NCI-H146 treated with DMSO at 0.1 percent for 48 hours (cell line): Measurements from ENCODE around the gene LRP8.
"Not testable (repeated sequence)": the region's sequence is repeated elsewhere in the genome, so short reads cannot be mapped to it uniquely, and the experiment has no call there.

Experiments used
- DNase-seq: peaks from one replicate; lab custom pipeline; 2025; ENCODE audit not compliant: unreplicated experiment; lab: John Stamatoyannopoulos, UW

LRP8 gene

DNA sequence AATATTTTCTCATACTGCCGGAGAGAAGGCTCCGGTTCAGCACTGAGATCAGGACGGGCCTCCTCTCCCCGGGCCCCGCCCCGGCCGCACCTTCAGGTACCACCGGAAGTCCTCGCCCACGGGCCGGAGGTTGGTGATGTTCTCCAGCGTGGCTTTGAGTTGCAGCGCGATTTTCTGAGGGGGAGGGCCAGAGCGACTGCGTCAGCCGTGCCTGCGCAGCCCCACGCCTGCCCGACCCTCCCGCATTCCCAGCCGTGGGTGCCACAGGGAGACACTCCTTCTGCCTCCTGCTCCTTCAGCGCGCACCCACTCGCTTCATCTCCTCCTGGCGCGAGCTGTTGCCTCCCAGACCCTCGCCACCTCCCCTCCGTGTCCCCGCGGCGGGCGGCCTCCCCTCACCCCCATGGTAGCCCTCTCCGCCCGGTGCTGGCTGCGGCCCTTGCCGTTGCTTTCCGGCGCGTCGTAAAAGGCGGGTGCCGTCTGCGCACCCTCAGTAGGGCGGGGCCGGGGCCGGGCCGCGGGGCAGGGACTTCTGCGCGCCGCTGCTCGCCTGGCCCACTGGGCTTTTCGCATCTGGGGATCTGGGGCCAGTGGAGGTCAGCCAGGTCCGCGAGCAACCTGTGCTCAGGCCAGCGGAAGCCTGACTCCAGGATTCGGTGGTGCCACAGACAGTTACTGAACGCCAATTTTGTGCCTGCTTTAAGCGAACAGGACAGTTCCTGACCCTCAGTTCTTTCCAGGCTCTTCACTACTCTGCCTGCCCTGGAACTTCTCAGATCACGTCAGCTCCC is 107.5 kb downstream of the LRP8 start, which contains the start of gene CZIB:
TSS of gene CZIB (minus strand) at position 464 of the 791 bp plus-strand sequence. CDS start at position 405, 59 bp downstream.
- peak; percentile 88 for DNase-seq

DNA sequence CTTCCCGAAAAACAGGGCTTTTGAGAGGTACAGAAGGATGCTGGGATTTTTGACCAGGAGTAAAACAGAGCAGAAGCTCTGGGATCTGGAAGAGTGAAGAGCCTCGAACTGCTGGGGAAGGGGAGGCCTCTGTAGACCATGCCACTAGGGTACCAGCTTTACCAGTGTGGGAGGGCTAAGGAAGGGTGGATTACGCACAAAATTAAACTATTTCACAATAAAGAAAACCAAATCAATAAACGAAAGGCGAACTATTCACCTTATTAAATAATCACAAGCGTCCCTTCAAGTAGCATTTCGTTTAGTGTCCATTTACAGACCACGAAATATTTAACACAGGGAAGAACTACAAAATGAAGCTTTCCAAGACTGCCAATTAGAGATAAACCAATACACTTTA is 108.2 kb downstream of the LRP8 start:
- no peak for DNase-seq

DNA sequence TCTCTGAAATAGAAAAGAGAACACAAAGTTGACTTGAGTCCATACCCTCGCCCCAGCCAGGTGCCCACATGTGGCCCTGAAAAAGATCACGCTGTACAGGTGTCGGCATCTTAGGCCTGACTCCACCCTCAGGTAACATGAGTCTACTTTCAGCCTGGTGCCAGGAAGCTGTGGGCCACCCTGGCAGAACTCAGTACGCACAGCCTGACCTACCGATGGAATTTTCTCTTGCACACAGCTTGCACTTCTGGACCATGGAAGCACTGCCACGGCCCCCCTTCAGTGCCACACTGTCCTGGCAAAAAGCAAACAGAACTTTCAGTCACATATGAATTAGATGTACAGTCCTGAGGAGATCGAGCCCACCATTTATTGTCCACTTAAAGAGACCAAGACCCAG is 109.7 kb downstream of the LRP8 start:
- no peak for DNase-seq

GRCh38 chr1:53214376-53214940 is 113.4 kb downstream of the LRP8 start:
- no peak for DNase-seq

DNA sequence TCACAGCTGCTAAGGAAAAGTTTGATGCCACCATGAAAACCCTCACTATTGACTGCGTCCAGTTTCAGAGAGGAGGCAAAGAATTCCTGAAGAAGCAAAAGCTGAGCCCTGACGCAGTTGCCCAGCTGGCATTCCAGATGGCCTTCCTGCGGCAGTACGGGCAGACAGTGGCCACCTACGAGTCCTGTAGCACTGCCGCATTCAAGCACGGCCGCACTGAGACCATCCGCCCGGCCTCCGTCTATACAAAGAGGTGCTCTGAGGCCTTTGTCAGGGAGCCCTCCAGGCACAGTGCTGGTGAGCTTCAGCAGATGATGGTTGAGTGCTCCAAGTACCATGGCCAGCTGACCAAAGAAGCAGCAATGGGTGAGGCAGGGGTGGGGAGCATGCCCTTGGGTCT is 116.9 kb downstream of the LRP8 start:
- no peak for DNase-seq

- no peak for DNase-seq
These were observed 117.5 kb downstream of the LRP8 start for GRCh38 chr1:53210352-53210751.

GRCh38 chr1:53207726-53208125 is 120.1 kb downstream of the LRP8 start:
- DNase-seq = no peak

DNA sequence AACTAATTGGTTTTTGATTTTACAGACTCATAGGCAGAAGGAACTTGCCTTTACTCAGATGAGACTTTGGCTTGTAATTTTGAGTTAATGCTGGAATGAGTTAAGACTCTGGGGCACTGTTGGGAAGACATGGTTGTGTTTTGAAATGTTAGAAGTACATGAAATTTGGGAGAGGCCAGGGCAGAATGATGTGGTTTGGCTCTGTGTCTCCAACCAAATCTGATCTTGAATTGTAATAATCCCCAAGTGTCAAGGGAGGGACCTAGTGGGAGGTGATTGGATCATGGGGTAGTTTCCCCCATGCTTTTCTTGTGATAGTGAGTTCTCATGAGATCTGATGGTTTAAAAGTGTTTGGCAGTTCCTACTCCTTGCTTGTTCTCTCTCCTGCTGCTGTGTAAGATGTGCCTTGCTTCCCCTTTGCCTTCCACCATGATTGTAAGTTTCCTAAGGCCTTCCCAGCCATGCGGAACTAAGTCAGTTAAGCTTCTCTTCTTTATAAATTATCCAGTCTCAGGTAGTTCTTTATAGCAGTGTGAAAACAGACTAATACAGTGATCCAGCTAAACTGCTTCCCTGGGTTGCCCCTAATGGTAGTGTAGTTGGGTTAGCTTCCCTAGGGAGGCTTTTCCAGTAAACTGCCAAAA is 121.0 kb downstream of the LRP8 start:
- no peak for DNase-seq

GRCh38 chr1:53206083-53206685 is 121.7 kb downstream of the LRP8 start:
- DNase-seq = not testable (repeated sequence)

- not testable (repeated sequence) for DNase-seq
These were observed 122.4 kb downstream of the LRP8 start for GRCh38 chr1:53205496-53205895.

GRCh38 chr1:53203466-53203865 is 124.4 kb downstream of the LRP8 start:
- no peak for DNase-seq

- DNase-seq = no peak
These were observed 129.6 kb downstream of the LRP8 start for GRCh38 chr1:53198241-53198651.

- peak; percentile 1 for DNase-seq
These were observed 130.3 kb downstream of the LRP8 start for GRCh38 chr1:53197291-53198200.

GRCh38 chr1:53196485-53197290 is 131.2 kb downstream of the LRP8 start, which contains the start of gene CPT2:
Gene CPT2 (plus strand): TSS chr1:53196824. CDS start chr1:53196944, 120 bp downstream.
- peak; percentile 91 for DNase-seq

- no peak for DNase-seq
These were observed 131.8 kb downstream of the LRP8 start for GRCh38 chr1:53196017-53196484.

DNA sequence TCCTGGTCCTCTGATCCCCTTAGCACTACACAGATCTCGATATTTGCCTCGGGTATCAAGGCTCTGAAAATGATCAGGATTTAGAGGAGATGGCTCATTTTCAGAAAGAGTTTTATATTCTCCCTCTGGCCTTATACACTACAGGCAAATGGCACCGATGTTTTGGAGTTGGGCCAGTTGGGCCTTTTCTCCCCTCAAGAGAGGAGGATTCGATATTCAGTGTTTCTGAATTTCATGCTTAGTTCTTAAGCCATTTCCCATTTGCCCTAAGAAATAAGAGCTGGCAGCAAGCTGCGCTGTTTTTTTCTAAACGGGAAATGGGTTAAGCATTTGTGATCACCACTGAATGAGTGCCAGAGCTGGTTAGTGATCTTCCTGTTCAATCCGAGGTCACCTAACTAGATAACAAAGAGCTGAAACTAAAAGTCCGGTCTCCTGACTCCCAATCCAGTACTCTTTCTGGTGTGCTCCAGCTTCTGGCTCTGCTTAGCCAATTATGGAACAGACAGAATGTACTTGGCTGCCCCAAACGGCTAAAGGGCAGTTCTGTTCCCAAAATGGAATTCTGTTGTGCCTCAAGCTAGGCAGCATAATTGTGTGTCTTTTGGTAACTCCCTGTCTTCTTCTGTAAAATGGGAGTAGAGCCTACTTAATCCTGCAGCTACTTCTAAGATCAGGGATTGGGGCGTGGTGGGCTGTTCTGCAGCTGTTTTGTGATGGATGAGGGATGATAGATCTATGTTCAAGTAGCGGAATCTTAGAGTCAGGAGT is 132.4 kb downstream of the LRP8 start:
- no peak for DNase-seq
